ENCODE measurements around the gene HNRNPAB.
"Not testable (repeated sequence)": the region's sequence is repeated elsewhere in the genome, so short reads cannot be mapped to it uniquely, and the experiment has no call there.

The HNRNPAB gene

GRCh38 chr5:178250263-178250662 is 45.9 kb downstream of the HNRNPAB start:
- no peaks in the 10 kb centered on the region for H3K4me1 ChIP-seq (ENCODE audit: control insufficient read depth in 2 of 2, insufficient read depth in 2 of 2, low read length in 2 of 2)

DNA sequence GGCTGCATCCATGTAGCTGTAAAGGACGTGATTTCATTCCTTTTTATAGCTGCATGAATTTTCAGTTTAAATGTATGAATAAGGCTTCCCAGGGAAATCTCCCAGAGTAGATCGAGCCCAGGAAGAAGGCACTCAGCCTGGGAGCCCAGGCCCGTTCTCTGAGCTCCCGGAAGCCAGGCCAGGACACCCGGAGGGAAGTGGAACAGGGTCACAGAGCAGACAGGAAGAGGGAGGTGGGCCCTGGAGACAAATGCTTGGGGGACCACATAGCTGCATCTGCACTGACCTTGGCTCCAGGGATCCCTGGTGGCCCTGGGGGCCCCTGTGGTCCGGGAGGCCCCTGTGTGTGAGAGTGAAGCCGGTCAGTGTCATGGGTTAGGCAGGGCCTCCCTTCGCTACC is 47.9 kb downstream of the HNRNPAB start:
- Histone ChIP-seq H3K4me1 (ENCODE audit: control insufficient read depth in 2 of 2, insufficient read depth in 2 of 2, low read length in 2 of 2) (no peaks in the 10 kb centered on the region), H3K9ac (ENCODE audit: low read depth in 1 of 2, low read length in 2 of 2) (no peak overlapping the region), H3K36me3 (ENCODE audit: control insufficient read depth in 2 of 2, insufficient read depth in 2 of 2, low read length in 2 of 2) (no peaks in the 10 kb centered on the region), H3K9me3 (ENCODE audit: control insufficient read depth in 2 of 2, low read length in 2 of 2) (no peaks in the 10 kb centered on the region), H3K27me3 (ENCODE audit: control insufficient read depth in 2 of 2, insufficient read depth in 2 of 2, low read length in 2 of 2) (no peaks in the 10 kb centered on the region), H3K4me3 (ENCODE audit: low read length in 2 of 2) (no peak overlapping the region), H3K27ac (ENCODE audit: low read depth in 2 of 2, low read length in 2 of 2) (no peak overlapping the region)

More at GRCh38 chr5:178250263-178250662, 45.9 kb downstream of the HNRNPAB start:
- Histone ChIP-seq H3K27me3 (ENCODE audit: control insufficient read depth in 2 of 2, insufficient read depth in 2 of 2, low read length in 2 of 2) (no peaks in the 10 kb centered on the region), H3K4me3 (ENCODE audit: low read length in 2 of 2) (no peak overlapping the region), H3K27ac (ENCODE audit: low read depth in 2 of 2, low read length in 2 of 2) (no peak overlapping the region), H3K9ac (ENCODE audit: low read depth in 1 of 2, low read length in 2 of 2) (no peak overlapping the region), H3K9me3 (ENCODE audit: control insufficient read depth in 2 of 2, low read length in 2 of 2) (no peaks in the 10 kb centered on the region), H3K36me3 (ENCODE audit: control insufficient read depth in 2 of 2, insufficient read depth in 2 of 2, low read length in 2 of 2) (no peaks in the 10 kb centered on the region)

DNA sequence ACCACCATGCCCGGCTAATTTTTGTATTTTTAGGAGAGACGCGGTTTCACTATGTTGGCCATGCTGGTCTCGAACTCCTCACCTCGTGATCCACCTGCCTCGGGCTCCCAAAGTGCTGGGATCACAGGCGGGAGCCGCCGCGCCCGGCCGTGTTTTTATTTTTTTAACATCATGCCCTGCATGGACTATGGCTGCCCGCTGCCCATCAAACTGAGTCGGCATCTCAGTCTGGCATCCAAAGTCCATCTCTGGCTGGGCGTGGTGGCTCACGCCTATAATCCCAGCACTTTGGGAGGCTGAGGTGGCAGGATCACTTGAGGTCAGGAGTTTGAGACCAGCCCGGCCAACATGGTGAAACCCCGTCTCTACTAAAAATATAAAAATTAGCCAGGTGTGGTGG is 49.3 kb downstream of the HNRNPAB start:
- H3K9ac ChIP-seq (ENCODE audit: low read depth in 1 of 2, low read length in 2 of 2); H3K4me1 ChIP-seq (ENCODE audit: control insufficient read depth in 2 of 2, insufficient read depth in 2 of 2, low read length in 2 of 2); H3K27ac ChIP-seq (ENCODE audit: low read depth in 2 of 2, low read length in 2 of 2); H3K4me3 ChIP-seq (ENCODE audit: low read length in 2 of 2); H3K27me3 ChIP-seq (ENCODE audit: control insufficient read depth in 2 of 2, insufficient read depth in 2 of 2, low read length in 2 of 2); H3K9me3 ChIP-seq (ENCODE audit: control insufficient read depth in 2 of 2, low read length in 2 of 2); H3K36me3 ChIP-seq (ENCODE audit: control insufficient read depth in 2 of 2, insufficient read depth in 2 of 2, low read length in 2 of 2): not testable (repeated sequence)

DNA sequence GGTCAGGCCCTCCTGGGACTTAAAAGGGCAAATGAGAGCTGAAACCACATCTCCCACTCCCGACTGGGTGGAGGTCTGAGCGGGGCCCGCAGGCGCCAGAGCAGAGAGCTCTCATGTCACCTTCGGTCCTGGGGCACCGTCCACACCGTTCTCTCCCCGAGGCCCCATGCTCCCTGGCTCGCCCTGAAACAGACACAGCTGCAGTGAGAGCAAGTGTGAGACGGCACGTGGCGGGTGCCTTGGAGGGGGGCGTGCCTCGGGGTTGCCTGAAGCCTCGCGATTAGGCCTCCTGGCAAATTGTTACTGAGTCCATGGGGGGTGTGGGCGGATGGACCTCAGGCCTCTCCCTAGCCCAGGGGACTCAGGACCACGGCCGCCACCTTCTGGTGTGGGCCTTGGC is 52.4 kb downstream of the HNRNPAB start:
- Histone ChIP-seq H3K36me3 (ENCODE audit: control insufficient read depth in 2 of 2, insufficient read depth in 2 of 2, low read length in 2 of 2) (no peaks in the 10 kb centered on the region), H3K9ac (ENCODE audit: low read depth in 1 of 2, low read length in 2 of 2) (no peak overlapping the region), H3K4me1 (ENCODE audit: control insufficient read depth in 2 of 2, insufficient read depth in 2 of 2, low read length in 2 of 2) (no peaks in the 10 kb centered on the region), H3K4me3 (ENCODE audit: low read length in 2 of 2) (no peak overlapping the region), H3K9me3 (ENCODE audit: control insufficient read depth in 2 of 2, low read length in 2 of 2) (no peaks in the 10 kb centered on the region), H3K27ac (ENCODE audit: low read depth in 2 of 2, low read length in 2 of 2) (no peak overlapping the region), H3K27me3 (ENCODE audit: control insufficient read depth in 2 of 2, insufficient read depth in 2 of 2, low read length in 2 of 2) (no peaks in the 10 kb centered on the region)

GRCh38 chr5:178257650-178258049 is 53.3 kb downstream of the HNRNPAB start:
- H3K27ac ChIP-seq (ENCODE audit: low read depth in 2 of 2, low read length in 2 of 2): no peak overlapping the region
- no peaks in the 10 kb centered on the region for H3K27me3 ChIP-seq (ENCODE audit: control insufficient read depth in 2 of 2, insufficient read depth in 2 of 2, low read length in 2 of 2)
- no peaks in the 10 kb centered on the region for H3K4me1 ChIP-seq (ENCODE audit: control insufficient read depth in 2 of 2, insufficient read depth in 2 of 2, low read length in 2 of 2)
- no peak overlapping the region for H3K9ac ChIP-seq (ENCODE audit: low read depth in 1 of 2, low read length in 2 of 2)
- H3K4me3 ChIP-seq (ENCODE audit: low read length in 2 of 2): no peak overlapping the region
- H3K36me3 ChIP-seq (ENCODE audit: control insufficient read depth in 2 of 2, insufficient read depth in 2 of 2, low read length in 2 of 2): no peaks in the 10 kb centered on the region
- no peaks in the 10 kb centered on the region for H3K9me3 ChIP-seq (ENCODE audit: control insufficient read depth in 2 of 2, low read length in 2 of 2)

- H3K36me3 ChIP-seq (ENCODE audit: control insufficient read depth in 2 of 2, insufficient read depth in 2 of 2, low read length in 2 of 2): no peaks in the 10 kb centered on the region
- H3K27ac ChIP-seq (ENCODE audit: low read depth in 2 of 2, low read length in 2 of 2): no peak overlapping the region
- no peak overlapping the region for H3K4me3 ChIP-seq (ENCODE audit: low read length in 2 of 2)
- no peaks in the 10 kb centered on the region for H3K27me3 ChIP-seq (ENCODE audit: control insufficient read depth in 2 of 2, insufficient read depth in 2 of 2, low read length in 2 of 2)
- H3K4me1 ChIP-seq (ENCODE audit: control insufficient read depth in 2 of 2, insufficient read depth in 2 of 2, low read length in 2 of 2): no peaks in the 10 kb centered on the region
- no peaks in the 10 kb centered on the region for H3K9me3 ChIP-seq (ENCODE audit: control insufficient read depth in 2 of 2, low read length in 2 of 2)
- H3K9ac ChIP-seq (ENCODE audit: low read depth in 1 of 2, low read length in 2 of 2): no peak overlapping the region
Observed at GRCh38 chr5:178259623-178260536, 55.5 kb downstream of the HNRNPAB start.

All from mucosa of rectum (tissue), 2 donors.